GM21717 (cell line): ENCODE data around the gene TOMM70.
"Not testable (repeated sequence)": the region's sequence is repeated elsewhere in the genome, so short reads cannot be mapped to it uniquely, and the experiment has no call there.

ENCODE experiments used
- ATAC-seq: cut with Tn5 transposase; IDR thresholded peaks from one replicate; pipeline ENCODE4 v1.9.1; 2021; ENCODE audit warnings: mild to moderate bottlenecking, moderate library complexity; ENCODE audit not compliant: unreplicated experiment

Gene TOMM70

DNA sequence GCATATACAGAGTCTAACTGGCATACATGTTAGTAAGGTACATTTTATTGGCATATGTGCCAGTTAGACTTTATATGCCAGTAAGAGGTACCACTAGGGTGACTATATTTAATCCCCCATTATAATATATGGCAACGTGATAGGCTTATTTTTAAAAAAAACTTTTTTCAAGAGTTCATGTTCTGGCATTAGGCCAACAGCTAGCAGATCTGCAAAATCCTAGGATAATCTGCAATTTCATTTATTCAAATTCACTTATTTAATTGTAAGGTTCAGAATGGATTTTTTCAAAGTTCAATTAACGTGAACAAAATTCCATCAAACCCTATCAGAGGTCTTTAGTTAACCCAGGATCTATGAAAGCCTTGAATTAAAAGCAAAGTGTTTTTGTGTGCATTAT is 34.5 kb downstream of the TOMM70 start:
- no peak for ATAC-seq

DNA sequence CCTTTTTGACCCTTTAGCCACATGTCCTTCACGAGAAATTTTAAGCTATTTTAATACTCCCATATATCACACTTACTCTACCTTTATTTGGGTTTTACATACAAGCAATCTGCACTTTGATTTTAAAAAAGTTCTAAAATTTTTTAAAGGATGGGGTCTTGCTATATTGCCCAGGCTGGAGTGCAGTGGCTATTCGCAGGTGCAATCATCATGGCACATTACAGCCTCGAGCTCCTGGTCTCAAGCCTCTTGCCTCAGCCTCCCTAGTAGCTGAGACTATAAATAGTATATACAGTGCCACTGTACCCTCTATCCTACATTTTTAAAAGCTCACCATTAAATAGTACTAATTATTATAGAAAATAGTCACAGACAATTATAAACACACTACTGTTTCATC is 36.5 kb downstream of the TOMM70 start:
- no peak for ATAC-seq

DNA sequence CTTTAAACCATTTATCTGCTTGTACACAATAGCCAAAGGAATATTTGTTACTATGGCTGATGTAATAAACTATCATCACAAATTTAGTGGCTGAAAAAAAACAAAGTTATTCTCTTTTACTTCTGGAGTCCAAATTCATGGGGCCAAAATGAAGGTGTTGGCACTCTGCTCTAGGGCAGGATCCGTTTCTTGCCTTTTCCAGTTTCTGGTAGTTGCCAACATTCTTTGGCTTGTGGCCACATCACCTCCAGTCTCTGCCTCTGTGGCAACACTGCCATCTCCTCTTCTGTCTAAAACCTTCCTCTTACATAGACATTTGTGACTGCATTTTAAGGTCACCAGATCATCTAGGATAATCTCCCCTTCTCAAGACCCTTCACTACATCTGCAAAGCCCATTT is 39.0 kb downstream of the TOMM70 start:
- no peak for ATAC-seq

DNA sequence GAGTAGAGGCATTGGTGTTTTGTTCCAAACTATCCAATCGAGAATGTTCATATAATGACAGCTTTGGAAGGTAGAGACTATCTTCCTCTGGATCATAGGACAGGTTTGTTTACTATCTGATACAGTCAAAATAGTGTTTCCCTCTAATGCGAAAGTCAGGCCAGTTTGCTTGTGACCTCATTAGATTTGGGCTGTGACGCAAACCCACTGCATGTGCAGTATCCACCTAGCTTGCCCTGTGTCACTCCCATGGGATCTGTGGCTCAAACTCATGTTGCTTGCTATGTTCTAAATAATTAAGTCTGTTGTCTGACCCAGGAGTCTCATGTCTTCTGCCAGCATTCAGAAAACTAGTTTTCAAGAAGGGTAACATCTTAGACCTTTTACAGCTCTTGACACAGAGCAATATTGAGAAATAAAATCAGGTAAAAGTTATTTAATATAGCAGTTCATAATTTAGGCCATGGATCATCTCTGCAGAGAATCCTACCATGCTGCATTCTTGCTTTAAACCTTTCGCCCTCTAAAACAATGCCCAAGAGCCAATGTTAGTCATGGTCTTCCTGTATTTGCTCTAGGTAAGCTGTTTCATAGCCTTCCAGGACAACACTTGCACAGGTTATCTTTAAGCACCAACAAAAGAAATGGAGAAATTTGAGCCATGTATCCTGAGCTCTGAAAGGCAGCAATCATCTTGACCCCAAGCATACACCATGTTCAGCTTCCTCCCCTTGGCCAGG is 40.0 kb downstream of the TOMM70 start:
- ATAC-seq, result no peak

DNA sequence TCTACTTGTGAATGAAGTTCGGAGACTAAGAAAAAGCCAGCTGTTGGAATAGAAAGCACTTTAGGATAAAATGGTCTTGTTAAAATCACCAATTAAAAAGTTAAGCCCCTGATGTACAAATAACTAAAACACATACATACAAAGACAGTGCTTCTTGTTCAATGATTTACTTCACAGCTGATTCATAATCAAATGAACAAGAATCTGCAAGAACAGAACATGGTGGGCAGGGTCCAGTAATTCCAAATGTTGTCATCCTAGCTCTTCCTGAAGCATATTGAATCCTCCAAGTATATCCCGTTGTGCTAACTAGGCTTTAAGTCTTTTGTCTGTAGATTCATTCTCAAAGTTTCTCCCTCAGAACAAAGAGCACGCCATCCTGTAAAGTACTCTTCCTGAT is 41.9 kb downstream of the TOMM70 start:
- ATAC-seq, result no peak

DNA sequence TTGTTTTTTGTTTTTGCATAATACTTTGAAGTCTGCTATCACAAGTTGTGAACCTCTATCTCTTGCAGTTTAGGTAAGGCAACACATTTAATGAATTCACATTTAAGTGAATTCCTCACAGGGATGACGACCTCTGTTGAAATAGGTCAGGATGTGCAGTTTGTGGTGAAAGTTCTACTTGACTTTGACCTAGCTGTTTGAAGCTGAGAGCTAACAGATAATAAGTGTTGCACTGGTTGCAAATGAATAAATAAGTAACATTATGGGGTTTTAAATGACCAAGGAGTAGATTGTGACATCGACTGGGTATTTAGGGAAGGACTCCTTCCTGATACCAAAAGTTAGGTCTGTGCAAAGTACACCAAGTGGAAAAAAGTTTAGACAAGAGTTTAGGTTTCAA is 42.5 kb downstream of the TOMM70 start:
- ATAC-seq, result no peak

DNA sequence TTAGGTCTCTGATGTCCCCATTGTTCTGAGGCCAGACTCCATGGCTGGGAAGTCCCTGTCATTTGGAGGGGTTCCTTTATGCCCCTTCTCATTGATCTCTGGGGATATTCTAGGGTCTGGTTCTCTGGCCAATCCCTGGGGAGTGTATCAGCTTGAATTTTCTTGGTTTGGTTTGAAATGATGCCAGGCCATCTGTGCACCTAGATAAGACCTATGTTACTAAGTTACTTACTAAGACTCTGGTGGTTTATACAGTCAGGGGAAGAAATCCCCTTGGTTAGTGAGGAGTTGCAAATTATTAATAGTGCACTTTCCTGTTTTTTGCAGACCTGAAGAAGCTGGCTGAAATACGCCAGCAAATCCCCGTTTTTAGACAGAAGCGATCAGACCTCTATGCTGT is 46.0 kb downstream of the TOMM70 start:
- ATAC-seq, result no peak

DNA sequence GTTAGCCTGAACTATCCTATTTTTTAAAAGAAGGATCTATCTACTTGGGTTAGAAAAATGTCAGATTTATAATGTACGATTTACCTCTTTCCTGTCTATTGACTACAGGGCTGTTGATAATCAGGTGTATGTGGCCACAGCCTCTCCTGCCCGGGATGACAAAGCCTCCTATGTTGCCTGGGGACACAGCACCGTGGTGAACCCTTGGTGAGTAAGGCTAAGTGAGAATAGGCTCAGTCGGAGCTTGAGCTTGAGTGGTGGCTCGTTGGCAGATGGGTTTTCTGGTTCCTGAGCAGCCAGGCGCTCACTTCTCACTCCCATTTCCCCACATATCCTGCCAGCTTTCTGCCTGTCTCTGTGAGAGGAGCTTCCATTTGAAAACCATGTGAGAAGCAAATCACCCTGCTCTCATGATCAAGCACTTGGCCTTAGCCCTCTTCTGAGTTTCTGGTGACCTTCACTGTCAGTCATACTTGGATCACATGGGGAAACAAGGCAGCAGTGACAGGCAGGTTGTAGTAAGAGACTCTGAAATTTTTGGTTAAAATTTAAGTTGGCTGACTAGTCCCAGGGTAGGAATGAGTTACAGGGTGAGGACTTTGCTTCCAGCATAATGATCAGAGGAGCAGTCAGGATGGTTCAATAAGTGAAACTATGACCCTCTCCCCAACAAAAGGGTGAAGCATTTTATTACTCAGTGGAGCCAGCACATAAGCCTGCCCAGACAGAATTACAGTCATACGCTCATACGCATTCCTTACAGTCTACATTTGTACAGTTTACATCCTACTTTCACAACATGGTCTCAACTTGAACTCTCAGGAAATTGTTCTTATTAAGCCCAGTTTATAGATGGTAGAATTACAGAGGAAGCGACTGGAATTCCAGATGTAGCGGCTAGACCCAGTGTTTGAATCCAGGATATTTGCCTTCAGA is 48.3 kb downstream of the TOMM70 start:
- ATAC-seq, result no peak

DNA sequence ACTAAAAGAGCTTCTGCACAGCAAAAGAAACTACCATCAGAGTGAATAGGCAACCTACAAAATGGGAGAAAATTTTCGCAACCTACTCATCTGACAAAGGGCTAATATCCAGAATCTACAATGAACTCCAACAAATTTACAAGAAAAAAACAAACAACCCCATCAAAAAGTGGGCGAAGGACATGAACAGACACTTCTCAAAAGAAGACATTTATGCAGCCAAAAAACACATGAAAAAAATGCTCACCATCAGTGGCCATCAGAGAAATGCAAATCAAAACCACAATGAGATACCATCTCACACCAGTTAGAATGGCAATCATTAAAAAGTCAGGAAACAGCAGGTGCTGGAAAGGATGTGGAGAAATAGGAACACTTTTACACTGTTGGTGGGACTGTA is 49.1 kb downstream of the TOMM70 start:
- not testable (repeated sequence) for ATAC-seq

DNA sequence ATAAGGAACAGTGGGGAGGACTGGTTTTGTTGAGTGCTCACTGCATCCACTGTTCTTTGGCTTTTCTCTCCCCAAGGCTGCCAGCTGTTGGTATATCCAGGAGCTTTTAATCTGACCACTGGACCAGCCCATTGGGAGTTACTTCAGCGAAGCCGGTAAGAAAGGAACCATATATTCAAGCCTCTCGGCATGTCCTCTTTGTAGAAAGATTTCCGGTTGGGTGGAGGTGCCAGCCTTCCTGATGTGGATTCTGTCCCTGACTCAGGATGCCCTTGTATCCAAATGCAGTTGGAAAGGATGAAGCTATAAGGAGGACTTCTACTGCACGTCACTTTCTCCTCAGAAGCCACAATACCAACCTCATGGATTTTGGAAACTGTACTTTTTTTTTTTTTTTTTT is 52.2 kb downstream of the TOMM70 start:
- ATAC-seq, result no peak

DNA sequence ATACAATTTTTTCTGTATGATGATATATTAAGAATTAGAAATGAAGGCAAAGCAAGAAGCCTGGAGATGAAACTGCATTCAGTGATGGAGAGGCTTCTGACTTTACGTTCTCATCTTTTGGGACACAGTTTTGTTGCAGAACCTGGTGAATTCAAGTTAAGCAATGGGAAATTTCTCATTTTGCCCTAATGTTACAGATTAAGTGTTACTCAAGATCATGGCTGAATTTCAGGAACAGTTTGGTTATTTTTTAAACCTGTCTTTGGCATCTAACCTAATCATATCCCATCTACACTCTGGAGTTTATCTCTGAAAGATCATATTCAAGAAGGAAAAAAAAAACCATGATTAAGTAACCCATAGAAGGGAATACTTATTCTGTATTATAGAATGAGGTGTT is 60.4 kb downstream of the TOMM70 start:
- no peak for ATAC-seq

DNA sequence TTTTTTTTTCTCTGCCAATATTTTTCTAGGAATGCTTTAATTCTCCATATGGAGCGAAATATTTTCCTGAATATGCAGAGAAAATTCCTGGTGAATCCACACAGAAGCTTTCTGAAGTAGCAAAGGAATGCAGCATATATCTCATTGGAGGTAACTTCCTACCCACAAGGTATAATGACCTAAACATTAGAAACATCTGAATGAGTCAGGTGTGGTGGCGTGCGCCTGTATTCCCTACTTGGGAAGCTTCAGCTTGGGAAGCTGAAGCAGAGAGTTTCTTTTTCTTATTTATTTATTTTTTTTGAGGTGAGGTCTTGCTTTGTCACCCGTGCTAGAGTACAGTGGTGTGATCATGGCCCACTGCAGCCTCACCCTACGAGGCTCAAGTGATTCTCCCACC is 61.1 kb downstream of the TOMM70 start:
- no peak for ATAC-seq

DNA sequence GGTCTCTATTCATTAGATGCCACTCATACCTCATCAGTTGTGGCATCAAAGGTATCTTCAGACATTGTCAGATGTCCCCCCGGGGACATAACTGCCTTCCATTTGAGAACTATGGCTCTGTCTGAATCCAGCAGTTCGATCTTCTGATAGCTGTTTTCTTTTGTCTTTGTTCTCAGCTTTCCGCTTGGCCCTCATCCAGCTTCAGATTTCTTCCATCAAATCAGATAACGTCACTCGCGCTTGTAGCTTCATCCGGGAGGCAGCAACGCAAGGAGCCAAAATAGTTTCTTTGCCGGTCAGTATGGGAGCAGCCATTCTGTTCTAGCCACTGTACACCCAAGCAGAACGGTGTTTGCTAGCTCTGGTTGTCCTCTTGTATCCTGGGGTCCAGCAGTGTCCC is 62.0 kb downstream of the TOMM70 start:
- no peak for ATAC-seq

DNA sequence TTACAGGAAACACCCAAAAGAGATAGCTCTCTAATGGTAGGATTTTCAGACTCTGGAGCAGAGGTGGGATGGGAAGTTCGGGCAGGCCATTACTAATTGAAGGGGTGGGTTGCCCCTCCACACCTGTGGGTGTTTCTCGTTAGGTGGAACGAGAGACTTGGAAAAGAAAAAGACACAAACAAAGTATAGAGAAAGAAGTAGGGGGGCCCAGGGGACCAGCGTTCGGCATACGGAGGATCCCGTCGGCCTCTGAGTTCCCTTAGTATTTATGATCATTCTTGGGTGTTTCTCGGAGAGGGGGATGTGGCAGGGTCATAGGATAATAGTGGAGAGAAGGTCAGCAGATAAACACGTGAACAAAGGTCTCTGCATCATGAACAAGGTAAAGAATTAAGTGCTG is 64.7 kb downstream of the TOMM70 start:
- not testable (repeated sequence) for ATAC-seq

DNA sequence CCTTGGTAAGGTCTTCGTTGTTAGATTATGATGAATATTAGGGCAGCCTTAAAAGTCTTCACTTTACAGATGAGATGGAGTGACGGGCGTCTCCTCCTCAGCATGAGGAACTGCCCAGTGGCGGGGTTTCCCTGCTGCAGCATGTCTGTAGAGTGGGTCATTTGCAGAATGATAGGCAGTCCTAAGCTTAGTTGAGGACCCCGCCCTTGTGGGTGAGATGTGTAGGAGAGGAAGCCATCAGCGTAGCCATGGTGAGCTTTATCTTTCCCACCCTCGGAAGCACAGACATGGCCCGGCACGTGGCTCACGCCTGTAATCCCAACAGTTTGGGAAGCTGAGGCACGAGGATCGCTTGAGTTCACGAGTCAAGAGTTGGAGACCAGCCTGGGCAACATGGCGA is 65.5 kb downstream of the TOMM70 start:
- peak; percentile 48 for ATAC-seq

DNA sequence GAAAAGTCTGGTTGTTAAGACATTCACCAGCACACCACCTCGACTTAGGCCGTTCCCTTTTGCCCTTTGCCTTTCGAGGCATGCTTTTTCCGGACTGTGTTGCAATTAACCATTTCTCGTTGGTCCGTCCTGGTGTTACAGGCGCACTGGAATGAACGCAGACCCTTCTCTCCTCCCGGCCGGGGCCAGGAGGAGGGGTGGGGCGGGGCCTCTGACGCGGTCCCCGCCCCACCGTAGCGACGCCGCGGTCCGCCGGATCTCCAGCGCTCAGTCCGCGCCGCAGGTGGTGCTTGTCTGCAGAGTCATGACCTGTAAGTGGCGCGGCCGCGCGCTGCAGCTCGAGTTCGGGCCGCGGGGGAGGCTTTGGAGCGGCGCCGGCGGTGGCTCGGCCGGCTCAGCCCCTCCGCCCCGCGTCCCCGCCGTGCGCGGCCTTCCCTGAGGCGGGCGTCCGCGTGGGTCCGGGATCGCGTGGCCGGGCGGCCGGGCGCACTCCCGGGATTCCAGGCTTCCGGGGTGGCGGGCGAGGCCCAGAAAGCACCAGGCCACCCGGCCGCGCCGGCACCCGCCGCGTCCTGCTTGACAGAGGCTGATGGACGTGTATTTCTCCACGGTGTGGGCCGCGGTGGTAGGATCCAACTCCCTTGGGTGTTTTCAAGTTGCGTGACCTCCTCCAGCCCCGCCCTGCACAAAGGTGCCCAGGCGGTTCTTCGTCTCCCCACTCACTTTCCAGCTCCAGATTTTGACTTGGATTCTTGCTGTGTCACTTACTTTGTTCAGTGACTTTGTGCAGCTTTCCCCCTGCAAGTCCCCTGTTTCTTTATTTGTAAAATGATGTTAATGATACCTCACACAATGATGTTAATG is 66.2 kb downstream of the TOMM70 start, which contains the start of gene NIT2:
TSS of gene NIT2 (plus strand) at position 270 of the 864 bp plus-strand sequence. CDS start at position 305, 35 bp downstream.
- ATAC-seq, result peak; percentile 95

DNA sequence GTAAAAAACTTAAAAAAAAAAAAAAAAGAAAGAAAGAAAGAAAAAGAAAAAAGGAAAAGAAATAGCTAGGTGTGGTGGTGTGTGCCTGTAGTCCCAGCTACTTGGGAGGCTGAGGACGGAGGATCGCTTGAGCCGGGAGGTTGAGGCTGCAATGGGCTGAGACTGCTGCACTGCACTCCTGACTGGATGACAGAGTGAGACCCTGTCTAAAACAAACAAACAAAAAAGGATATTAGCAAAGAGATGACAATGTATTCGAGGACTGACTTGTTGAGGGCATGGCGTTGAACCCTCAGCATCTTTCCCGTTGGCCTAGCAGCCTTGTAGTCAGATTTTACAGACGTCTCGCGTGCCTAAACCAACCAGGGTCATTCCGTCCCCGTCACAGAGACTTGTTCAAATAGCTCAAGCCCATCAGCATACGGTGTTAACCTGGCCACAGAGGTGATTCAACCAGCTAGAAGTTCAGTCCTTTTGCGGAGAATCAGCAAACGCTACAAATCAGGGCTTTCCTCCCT is 66.9 kb downstream of the TOMM70 start:
- ATAC-seq, result peak; percentile 24

DNA sequence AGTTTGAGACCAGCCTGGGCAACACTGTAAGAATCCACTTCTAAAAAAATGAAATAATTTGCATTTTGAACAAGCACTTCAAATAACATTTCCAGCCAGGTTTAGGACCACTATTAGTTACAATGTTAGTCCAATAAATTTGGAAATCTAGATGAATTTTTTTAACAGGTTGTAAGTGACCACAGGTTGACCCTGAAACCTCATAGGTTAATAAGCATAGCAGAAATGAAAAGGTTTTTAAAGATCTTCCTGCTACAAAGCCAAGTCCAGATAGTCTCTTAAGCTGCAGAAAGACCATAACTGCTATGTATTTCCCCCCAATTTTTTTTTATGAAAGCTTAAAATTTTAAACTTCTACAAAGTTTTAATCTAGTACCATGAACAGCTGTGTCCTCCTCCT is 67.8 kb downstream of the TOMM70 start:
- no peak for ATAC-seq

DNA sequence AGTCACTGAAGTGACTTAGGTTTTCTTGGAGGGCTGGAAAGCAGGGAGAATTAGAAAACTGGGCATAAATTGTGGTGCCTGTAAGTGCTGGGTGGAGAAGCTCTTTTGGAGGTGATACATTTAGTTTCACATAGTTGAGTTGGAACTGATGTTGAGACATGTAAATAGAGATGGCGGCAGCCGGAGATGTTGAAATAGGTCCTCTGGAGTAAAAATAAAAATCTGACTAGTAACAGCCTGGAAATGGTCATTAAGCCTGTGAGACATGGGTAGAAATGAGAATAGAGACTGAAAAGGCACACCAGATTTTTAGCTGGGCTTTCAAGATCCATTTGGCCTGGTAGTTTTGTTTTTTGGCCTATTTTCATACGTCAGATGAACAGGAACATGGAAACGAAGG is 69.2 kb downstream of the TOMM70 start:
- ATAC-seq, result no peak

DNA sequence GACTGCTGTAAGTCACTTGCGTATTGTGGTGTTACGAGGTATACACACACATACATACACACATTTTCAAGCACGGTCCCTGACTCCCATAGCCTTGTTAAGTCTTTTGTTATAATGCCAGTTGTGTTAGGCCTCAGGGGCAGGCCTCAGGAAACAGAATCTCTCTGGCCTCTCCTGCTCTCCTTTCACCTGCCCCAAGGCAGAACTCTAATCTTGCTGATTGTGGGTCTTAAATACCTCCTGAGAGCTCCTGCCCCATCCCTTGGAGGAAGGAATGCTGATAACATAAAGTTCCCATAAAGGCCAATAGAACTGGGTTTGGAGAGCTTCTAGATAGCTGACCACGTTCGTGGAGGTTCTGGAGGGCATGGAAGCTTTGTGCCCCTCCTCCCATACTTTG is 70.2 kb downstream of the TOMM70 start:
- ATAC-seq, result no peak
